Activated gamma-delta T cell treated with anti-CD3 and anti-CD28 coated beads, Interleukin-2, amount 50 U/mL, for 16 hours (primary cell): ENCODE measurements around the gene NFIX.

Experiments
- DNase-seq: peaks from one replicate; pipeline ENCODE4 v3.0.0-alpha.2; 2020; ENCODE audit warnings: low read depth

NFIX gene

DNA sequence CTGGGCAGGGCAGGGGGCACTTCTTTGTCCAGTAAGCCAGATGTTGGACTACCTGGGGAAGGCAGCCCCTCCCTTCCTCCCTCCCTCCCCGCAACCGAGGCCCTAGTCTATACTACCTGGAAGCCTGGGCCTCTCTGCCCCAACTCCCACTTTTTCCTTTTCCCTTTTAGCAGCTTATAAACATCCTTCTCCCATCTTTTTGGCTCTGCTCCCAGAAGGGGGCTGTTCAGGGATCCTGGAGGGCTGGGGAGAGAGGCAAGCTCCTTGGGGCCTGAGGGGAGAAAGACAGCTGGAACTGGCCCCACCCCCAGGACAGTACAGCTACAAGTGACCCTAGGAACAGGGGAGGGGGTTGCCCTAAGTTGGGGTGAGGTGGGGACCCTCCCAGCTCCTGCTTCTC lies 62.5 kb downstream of the NFIX start:
- DNase-seq = no peak

DNA sequence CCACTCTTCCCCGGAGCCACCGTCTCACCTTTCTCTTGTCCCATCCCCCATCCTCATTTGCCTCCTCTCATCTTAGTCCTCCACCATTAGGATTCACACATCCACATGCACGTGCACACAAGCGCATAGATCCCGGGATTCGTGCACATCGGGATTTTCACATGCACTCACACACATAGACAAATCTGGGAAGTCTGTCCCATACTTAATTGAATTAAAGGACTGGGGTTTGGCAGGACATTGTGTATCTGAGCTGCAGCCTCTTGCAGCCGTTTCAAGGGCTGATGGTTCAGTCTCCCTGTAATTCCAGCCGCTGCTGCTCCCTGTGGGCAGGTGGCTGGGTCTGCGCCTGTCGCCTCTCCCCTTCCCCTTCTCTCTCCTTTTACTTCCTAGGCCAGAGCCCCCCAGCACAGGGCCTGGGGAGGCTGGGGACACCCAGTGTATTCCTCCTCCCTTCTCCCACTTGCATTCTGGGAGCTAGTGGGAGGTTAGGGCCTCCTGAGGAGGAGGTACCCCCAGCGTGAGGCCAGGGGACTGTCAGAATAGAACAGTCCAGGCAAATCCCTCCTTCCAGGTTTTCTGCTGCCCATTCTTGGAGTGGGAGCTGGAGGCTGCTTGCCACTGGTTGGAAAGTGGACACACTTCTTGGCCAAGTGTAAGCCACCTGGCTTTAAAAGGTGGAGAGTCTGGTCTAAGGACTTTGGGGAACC lies 63.8 kb downstream of the NFIX start:
- no peak for DNase-seq

GRCh38 chr19:13060233-13060963 lies 65.1 kb downstream of the NFIX start:
- no peak for DNase-seq

DNA sequence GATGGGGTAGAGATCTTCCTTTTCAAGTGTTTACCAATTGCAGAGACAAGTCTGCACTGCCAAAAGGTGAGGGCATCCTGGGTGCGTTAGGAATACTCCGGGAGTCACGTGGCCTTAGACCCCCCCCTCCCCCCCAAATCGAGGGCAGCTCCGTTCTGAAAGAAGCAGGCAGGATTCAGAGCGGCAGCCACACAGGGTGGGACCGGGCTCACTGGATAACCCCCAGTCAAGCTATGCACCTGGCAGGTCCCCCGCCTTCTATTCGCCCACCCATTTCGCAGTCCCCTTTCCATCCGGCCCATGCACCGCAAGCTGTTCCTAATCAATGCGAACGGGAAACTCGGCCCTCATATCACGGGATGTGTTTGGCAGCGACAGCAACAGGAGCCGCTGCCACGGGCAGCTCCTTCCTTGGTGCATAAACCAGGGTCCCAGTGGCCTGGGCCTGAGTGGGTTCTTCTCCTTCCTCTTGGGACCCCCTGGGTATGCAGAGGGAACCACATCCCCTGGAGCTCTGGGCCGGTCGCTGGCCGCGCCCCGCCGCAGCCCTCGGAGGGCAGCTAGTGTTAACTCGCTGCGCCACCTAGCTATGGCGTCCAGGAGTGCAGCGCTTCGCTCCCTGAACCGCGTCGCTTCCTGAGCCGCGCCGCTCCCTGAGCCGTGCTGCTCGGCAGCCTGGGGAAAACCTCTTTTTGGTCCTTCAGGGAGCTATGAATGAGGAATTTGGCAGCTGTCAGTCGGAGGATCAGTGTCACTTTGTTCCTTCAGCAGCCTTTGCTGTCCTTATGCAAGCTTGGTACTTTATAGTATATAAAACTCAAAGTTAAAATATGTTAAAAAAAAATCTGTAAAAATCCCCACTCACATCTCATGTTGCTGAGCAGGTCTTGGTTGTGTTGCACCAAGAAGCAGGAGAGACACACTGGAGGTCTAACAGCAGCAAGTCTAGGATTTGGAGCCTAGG lies 66.0 kb downstream of the NFIX start:
- peak; percentile 61 for DNase-seq

- no peak for DNase-seq
These were observed 67.0 kb downstream of the NFIX start for GRCh38 chr19:13062317-13062716.

DNA sequence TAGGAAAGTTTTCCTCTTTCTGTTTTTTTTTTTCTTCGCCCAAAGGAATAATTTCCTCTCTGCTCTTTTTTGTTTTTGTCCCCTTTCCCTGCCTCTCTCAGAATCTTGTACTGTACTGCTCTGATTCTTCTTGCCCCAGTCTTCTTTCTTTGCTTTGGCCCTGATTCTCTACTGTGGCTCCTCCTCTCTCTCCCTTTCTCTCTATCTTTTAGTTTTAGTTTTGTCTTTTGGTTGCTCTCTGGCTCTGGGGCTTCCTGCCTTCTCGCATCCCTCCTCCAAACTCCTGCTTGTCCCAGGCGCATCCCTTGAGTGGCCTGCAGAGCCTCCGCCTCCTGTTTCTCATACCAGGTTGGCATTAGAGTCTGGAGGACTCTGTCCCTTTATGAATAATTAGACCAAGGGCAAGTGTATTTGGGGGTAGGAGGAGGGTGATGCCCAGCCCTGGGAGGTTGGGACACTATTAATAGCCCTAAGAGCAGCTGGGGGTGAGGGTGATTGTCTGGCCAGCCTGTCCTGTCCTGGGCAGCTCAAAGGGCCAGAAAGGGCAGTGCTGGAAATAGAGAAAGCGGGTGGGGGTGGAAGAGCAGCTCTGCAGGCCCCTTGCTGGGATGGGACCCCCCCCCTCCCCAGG lies 68.3 kb downstream of the NFIX start:
- no peak for DNase-seq

GRCh38 chr19:13064092-13064489 lies 68.8 kb downstream of the NFIX start:
- DNase-seq = no peak

DNA sequence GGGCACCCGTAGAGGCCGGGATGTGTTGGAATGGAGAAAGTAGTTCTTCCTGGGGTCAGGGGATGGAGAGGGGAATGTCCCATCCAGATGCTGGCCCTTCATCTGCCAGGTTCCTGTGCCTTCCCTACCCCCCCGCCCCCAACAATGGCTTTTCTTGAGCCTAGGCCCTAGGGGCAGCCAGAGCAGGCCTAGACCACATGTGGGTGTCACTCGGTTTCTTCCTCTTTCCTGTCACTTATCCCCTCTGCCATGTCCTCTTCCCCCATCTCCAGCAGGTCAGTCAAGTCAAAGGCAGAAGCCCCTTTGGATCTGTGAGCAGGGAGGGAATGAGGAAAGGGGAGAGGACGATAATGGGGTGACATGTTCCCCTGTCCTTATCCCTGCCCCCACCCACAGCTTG lies 71.0 kb downstream of the NFIX start:
- no peak for DNase-seq

GRCh38 chr19:13066933-13067807 lies 71.9 kb downstream of the NFIX start:
- DNase-seq = no peak

GRCh38 chr19:13068085-13068846 lies 73.0 kb downstream of the NFIX start:
- DNase-seq = no peak

DNA sequence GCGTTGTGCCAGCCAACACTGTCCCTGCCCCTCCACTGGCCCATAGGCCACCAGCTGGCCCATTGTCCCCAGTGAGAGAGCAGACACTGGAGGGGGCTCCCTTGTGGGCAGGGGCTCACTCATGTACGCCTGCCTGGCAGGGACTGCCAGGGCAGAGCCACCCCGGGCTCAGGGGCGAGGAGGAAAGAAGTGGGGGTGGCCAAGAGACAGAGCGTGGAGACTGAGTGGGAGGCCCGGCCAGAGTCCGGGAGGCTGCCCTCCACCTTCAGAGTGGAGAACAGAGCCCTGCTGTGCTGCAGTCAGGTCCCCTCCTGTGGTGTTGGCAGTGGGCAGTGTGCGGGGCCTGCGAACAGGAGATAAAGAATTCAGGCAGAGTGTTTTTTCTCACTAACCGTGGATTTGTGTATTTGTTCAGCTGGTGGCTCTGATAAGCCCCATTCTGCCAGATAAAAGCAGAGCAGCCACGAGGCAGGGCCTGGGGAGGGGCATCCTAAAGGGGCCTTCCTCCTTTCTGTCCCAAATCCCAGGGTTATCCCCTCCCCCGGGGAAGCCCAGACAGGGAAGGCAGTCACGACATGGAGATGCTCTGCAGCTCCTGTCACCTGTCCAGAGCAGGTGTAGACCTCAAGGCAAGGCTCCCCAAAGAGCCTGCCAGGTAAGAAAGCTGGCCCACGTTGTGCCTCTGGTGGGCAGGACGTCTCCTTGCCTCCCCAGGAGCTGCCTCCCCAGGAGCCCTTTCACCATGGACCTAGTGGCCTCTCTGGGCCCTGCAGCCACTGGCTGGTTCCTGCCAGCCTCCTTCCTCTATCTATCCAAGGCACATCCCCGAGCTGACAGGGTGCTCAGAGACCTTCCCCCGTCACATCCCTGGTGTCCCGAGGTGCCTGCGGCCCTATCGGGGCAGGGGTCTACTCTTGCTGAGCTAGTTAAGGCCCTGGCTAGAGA lies 74.4 kb downstream of the NFIX start:
- no peak for DNase-seq

DNA sequence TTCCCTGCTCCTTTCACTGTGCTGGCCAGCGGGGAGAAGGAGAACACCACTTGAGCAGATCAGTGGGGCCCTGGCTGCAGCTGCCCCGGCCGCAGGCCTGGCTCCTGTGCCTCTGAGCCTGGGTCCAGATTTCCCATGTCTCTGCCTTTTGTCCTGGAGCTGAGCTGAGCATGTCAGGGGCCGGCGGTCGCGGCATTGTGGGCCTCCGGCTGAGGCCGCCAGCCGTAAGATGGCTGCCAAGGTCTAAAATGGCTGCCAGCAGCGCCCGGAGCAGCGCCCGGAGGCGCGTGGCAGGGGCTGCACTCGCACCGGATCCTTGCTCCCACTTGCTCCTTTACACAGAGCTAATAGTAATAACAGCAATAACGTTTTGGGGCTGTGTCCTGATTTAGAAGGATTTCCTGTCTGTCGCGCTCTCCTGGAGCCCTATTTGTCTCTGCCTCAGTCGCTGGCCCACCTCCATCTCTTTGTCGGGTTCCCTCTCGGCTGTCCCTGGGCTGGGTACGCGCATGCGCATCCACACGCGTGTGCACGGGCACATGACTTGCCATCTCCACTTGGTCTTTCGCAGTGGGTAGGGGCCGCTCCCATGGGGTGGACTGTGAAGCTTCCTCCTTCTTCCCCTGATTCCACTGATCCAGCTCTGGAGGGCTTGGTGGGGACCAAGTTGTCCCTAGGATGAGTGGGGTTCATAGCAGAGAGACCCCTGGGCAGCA lies 75.3 kb downstream of the NFIX start:
- DNase-seq = no peak

GRCh38 chr19:13071444-13072187 lies 76.3 kb downstream of the NFIX start:
- DNase-seq = no peak

GRCh38 chr19:13072188-13072908 lies 77.1 kb downstream of the NFIX start:
- DNase-seq = no peak

DNA sequence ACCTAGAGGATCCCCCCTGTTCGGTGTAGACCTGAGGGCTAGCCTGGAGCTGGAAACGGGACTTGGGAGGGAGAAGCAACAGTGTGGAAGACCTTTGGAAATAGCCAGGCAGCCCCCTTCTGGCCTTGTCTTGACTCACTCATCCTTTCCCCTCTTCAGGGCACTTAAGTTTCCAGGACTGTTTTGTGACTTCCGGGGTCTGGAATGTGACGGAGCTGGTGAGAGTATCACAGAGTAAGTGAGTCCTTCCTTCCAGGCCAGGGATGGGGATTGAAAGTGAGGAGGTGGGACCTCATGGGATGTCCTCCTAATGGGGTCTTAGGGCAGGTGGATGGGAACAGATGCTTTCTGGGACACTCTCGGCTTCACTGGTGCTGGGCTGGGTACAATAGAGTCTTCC lies 78.0 kb downstream of the NFIX start:
- DNase-seq = no peak

GRCh38 chr19:13074378-13074777 lies 79.1 kb downstream of the NFIX start:
- no peak for DNase-seq

GRCh38 chr19:13076320-13076719 lies 81.0 kb downstream of the NFIX start:
- DNase-seq = no peak
